HG02678 (cell line): ENCODE results near the gene CAMTA2.

Experiments used
- ATAC-seq: cut with Tn5 transposase; IDR thresholded peaks from one replicate; pipeline ENCODE4 v1.9.1; 2021; ENCODE audit warnings: mild to moderate bottlenecking, moderate library complexity; ENCODE audit not compliant: unreplicated experiment

The CAMTA2 gene

GRCh38 chr17:4947411-4948165, 39.9 kb downstream of the CAMTA2 start:
- no peak for ATAC-seq

GRCh38 chr17:4947010-4947410, 40.5 kb downstream of the CAMTA2 start:
- no peak for ATAC-seq

GRCh38 chr17:4946312-4946976, 41.0 kb downstream of the CAMTA2 start:
- ATAC-seq: no peak

- no peak for ATAC-seq
Observed at GRCh38 chr17:4945944-4946280, 41.6 kb downstream of the CAMTA2 start.

- no peak for ATAC-seq
Observed at GRCh38 chr17:4945176-4945943, 42.1 kb downstream of the CAMTA2 start.

- no peak for ATAC-seq
Observed at GRCh38 chr17:4944554-4945175, 42.8 kb downstream of the CAMTA2 start.

- ATAC-seq: no peak
Observed at GRCh38 chr17:4944163-4944553, 43.3 kb downstream of the CAMTA2 start.

GRCh38 chr17:4942760-4943508, 44.5 kb downstream of the CAMTA2 start:
- no peak for ATAC-seq

GRCh38 chr17:4941319-4941610, 46.2 kb downstream of the CAMTA2 start:
- no peak for ATAC-seq

- no peak for ATAC-seq
Observed at GRCh38 chr17:4940555-4941318, 46.7 kb downstream of the CAMTA2 start.

- ATAC-seq: peak; percentile 77
Observed at GRCh38 chr17:4939796-4940554, 47.5 kb downstream of the CAMTA2 start, which contains the start of the genes RNF167 and SLC25A11. TSS of gene RNF167 (plus strand) at chr17:4940268. CDS start at chr17:4940910, 642 bp downstream. TSS of gene SLC25A11 (minus strand) at chr17:4940046. CDS start at chr17:4939910, 136 bp downstream.

- ATAC-seq: peak; percentile 4
Observed at GRCh38 chr17:4939546-4939795, 48.0 kb downstream of the CAMTA2 start.

- ATAC-seq: no peak
Observed at GRCh38 chr17:4938688-4939545, 48.6 kb downstream of the CAMTA2 start.

- no peak for ATAC-seq
Observed at GRCh38 chr17:4938069-4938491, 49.4 kb downstream of the CAMTA2 start.

GRCh38 chr17:4937553-4937952, 49.9 kb downstream of the CAMTA2 start:
- ATAC-seq: no peak

GRCh38 chr17:4936436-4936835, 51.0 kb downstream of the CAMTA2 start:
- ATAC-seq: no peak

- no peak for ATAC-seq
Observed at GRCh38 chr17:4935650-4936049, 51.8 kb downstream of the CAMTA2 start.

- ATAC-seq: peak; percentile 44
Observed at GRCh38 chr17:4934173-4934979, 53.1 kb downstream of the CAMTA2 start.
